Central memory CD8-positive, alpha-beta T cell (primary cell): ENCODE results near the gene NGEF.

Source experiments
- ATAC-seq: fragments of 150-1000 bp; cut with Tn5 transposase; replicated peaks from 2 replicates; pipeline ENCODE4 v1.10.0; 2022; ENCODE audit warnings: mild to moderate bottlenecking, moderate FRiP score, moderate number of reproducible peaks; ENCODE audit not compliant: poor library complexity, severe bottlenecking; ENCODE audit errors: extremely low read depth
- DNase-seq, 2 donors: peaks; one replicate each; pipeline ENCODE4 v3.0.0; 2021; ENCODE audit warnings: low spot score in 2 of 2
- H3K27ac Mint-ChIP-seq: one replicate; pipeline ENCODE4 v1.8.0; 2022; ENCODE audit warnings: low read depth, mild to moderate bottlenecking, moderate library complexity, mixed read lengths
- H3K27me3 Mint-ChIP-seq: one replicate; pipeline ENCODE4 v1.8.0; 2022; ENCODE audit warnings: mixed read lengths
- H3K36me3 Mint-ChIP-seq: one replicate; pipeline ENCODE4 v1.8.0; 2022; ENCODE audit warnings: mild to moderate bottlenecking, moderate library complexity, mixed read lengths; ENCODE audit not compliant: insufficient read depth
- H3K4me1 Mint-ChIP-seq: one replicate; pipeline ENCODE4 v1.8.0; 2022; ENCODE audit warnings: mixed read lengths
- H3K4me3 Mint-ChIP-seq: one replicate; pipeline ENCODE4 v1.8.0; 2022; ENCODE audit warnings: mild to moderate bottlenecking, moderate library complexity, mixed read lengths
- H3K9me3 Mint-ChIP-seq: one replicate; pipeline ENCODE4 v1.8.0; 2022; ENCODE audit warnings: mixed read lengths

NGEF gene

GRCh38 chr2:232888099-232888836 is 124.8 kb downstream of the NGEF start:
- no peak overlapping the region for H3K27ac Mint-ChIP-seq
- DNase-seq = no peak
- H3K27me3 Mint-ChIP-seq = peaks cover 34% of the 10 kb centered on the region
- no peaks in the 10 kb centered on the region for H3K9me3 Mint-ChIP-seq
- H3K4me1 Mint-ChIP-seq = no peaks in the 10 kb centered on the region
- no peak for ATAC-seq
- no peak overlapping the region for H3K4me3 Mint-ChIP-seq
- no peaks in the 10 kb centered on the region for H3K36me3 Mint-ChIP-seq

- no peak for ATAC-seq
- no peak for DNase-seq
- Mint-ChIP-seq H3K27ac (no peak overlapping the region), H3K9me3 (no peaks in the 10 kb centered on the region), H3K36me3 (no peaks in the 10 kb centered on the region), H3K4me3 (no peak overlapping the region), H3K27me3 (peaks cover 25% of the 10 kb centered on the region), H3K4me1 (no peaks in the 10 kb centered on the region)
These were observed 125.7 kb downstream of the NGEF start for GRCh38 chr2:232887171-232887850.

DNA sequence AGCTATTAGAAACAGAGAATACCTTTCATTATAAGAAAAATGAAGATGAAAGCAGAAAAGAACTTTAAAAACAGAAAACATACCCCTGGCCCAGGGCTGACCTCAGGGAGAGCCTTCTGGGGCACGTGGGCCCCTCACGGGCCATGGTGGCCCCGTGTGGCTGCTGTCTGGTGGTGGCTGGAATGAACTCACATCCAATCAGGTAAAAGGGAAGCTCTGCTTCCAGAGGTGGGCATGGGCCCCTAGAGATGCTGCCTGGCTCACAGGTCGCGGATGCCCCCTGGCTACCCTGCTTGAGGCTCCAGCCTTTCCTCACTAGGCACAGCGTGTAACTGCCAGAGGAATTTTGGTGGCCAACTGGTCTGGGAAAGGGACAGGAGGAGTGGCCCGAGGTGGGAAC is 126.4 kb downstream of the NGEF start:
- H3K36me3 Mint-ChIP-seq = no peaks in the 10 kb centered on the region
- no peak overlapping the region for H3K4me3 Mint-ChIP-seq
- peaks cover 18% of the 10 kb centered on the region for H3K27me3 Mint-ChIP-seq
- H3K9me3 Mint-ChIP-seq = no peaks in the 10 kb centered on the region
- H3K27ac Mint-ChIP-seq = no peak overlapping the region
- DNase-seq (no peak), ATAC-seq (no peak)
- no peaks in the 10 kb centered on the region for H3K4me1 Mint-ChIP-seq

DNA sequence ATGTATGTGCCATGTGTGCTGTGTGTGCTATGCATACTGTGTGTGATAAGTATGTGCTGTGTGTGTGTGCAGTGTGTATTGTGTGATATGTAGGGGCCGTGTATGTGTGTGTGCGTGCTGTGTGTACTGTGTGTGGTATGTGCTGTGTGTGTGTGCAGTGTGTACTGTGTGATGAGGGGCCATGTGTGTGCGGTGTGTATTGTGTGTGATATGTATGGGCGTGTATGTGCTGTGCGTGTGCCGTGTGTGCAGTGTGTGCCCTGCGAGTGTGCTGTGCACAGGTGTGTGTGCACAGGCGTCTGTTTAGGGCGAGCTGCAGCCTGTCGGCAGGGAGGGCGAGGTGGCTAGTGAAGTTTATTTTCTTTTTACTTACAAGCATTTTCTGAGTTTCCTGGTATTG is 126.9 kb downstream of the NGEF start:
- Mint-ChIP-seq H3K36me3 (no peaks in the 10 kb centered on the region), H3K27me3 (peaks cover 13% of the 10 kb centered on the region), H3K27ac (no peak overlapping the region), H3K4me3 (no peak overlapping the region), H3K4me1 (no peaks in the 10 kb centered on the region), H3K9me3 (no peaks in the 10 kb centered on the region)
- no peak for DNase-seq
- ATAC-seq = no peak

DNA sequence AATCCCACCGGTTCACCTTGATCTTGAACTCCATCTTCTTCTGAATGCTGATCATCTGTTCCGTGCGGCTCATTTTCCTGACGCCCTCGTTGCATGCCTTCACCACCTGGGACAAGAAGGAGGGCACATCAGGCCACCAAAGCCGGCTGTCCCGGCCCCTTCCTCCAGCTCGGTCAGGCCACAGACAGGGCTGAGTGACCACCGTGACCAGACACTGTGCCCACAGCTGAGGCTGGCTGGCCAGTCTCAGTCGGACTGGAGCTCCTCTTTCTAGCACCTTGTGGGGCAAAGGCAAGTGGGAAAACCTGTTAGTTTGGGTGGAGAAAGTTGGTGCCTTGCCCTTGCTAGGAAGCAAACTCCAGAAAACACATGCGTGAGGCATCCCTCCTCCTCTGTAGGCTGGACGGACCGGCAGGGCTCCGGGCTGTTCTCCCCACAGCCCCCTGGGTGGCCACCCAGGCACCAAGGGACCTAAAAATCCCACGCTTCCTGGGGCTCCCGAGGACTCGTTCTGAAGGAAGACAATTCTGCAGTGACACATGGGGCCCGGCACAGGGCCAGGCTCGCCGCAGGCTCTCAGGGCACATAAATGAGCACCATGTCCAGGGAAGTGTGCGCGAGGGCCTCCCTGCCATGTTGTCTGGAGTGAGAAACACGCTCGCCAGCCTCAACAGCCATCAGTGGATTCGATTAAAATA is 127.6 kb downstream of the NGEF start:
- Mint-ChIP-seq H3K4me1 (no peaks in the 10 kb centered on the region), H3K4me3 (no peak overlapping the region), H3K36me3 (no peaks in the 10 kb centered on the region), H3K27ac (no peak overlapping the region), H3K9me3 (no peaks in the 10 kb centered on the region), H3K27me3 (peaks cover 6% of the 10 kb centered on the region)
- ATAC-seq = no peak
- DNase-seq = no peak

GRCh38 chr2:232884549-232885263 is 128.3 kb downstream of the NGEF start:
- H3K36me3 Mint-ChIP-seq = no peaks in the 10 kb centered on the region
- no peak overlapping the region for H3K27ac Mint-ChIP-seq
- DNase-seq (no peak), ATAC-seq (no peak)
- no peaks in the 10 kb centered on the region for H3K9me3 Mint-ChIP-seq
- H3K27me3 Mint-ChIP-seq = no peaks in the 10 kb centered on the region
- H3K4me3 Mint-ChIP-seq = no peak overlapping the region
- H3K4me1 Mint-ChIP-seq = no peaks in the 10 kb centered on the region

GRCh38 chr2:232884001-232884421 is 129.0 kb downstream of the NGEF start:
- no peak for ATAC-seq
- no peak overlapping the region for H3K4me3 Mint-ChIP-seq
- H3K36me3 Mint-ChIP-seq = no peaks in the 10 kb centered on the region
- no peaks in the 10 kb centered on the region for H3K9me3 Mint-ChIP-seq
- no peaks in the 10 kb centered on the region for H3K27me3 Mint-ChIP-seq
- no peak for DNase-seq
- no peaks in the 10 kb centered on the region for H3K4me1 Mint-ChIP-seq
- H3K27ac Mint-ChIP-seq = no peak overlapping the region

GRCh38 chr2:232883116-232883721 is 129.8 kb downstream of the NGEF start:
- Mint-ChIP-seq H3K27me3 (peaks cover 1% of the 10 kb centered on the region), H3K9me3 (no peaks in the 10 kb centered on the region), H3K4me1 (no peaks in the 10 kb centered on the region), H3K27ac (no peak overlapping the region), H3K4me3 (no peak overlapping the region), H3K36me3 (no peaks in the 10 kb centered on the region)
- ATAC-seq (no peak), DNase-seq (no peak)

DNA sequence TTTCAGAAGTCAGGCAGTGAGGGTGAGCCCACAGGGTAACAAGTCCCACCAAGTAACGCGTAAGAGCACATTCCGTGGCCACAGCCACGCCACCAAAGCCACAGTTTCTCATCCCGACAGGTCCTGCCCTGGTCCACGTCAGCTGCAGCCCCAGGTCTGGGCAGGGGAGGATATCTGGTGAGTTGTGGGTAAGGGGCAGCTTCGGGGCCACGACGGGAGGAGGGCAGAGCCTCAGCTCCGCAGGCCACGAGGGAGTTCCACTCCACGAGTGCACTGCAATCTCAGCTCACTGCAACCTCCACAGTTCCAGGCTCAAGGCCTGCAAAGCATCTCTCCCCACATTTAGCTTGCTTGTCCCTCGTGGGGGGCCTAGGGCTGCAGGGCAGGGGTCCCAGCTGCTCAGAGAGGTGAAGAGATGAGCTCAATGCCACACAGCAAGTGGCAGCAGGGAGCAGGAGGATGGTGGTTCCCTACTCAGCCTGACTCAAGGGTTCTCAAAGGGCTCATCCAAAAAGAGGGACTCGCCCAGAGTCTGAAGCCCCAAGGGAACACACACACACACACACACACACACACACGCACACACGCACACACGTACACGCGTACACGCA is 130.4 kb downstream of the NGEF start:
- Mint-ChIP-seq H3K36me3 (peaks cover 1% of the 10 kb centered on the region), H3K4me3 (no peak overlapping the region), H3K27ac (no peak overlapping the region), H3K4me1 (no peaks in the 10 kb centered on the region), H3K27me3 (peaks cover 7% of the 10 kb centered on the region), H3K9me3 (no peaks in the 10 kb centered on the region)
- DNase-seq (no peak), ATAC-seq (no peak)

DNA sequence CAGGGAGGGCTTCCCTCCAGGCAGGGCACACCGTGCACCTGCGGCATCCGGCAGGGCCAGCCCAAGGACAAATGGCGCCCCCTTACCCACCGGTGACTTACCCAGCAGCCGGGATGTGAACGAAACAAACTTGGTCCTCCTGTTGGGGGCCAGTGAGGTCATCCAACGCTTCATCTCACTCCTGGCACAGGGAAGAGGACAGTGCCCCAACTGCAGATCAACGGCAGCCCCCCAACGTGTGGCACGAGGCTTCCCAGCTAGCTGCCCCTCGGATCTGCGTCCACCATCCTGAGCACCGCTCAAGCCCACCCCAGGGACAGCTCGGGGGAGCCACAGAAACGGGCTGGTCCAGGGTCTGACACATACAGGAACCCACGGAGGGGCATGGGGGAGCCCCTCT is 131.0 kb downstream of the NGEF start:
- H3K36me3 Mint-ChIP-seq = peaks cover 1% of the 10 kb centered on the region
- ATAC-seq = no peak
- H3K9me3 Mint-ChIP-seq = no peaks in the 10 kb centered on the region
- H3K4me1 Mint-ChIP-seq = no peaks in the 10 kb centered on the region
- H3K27ac Mint-ChIP-seq = no peak overlapping the region
- no peak overlapping the region for H3K4me3 Mint-ChIP-seq
- DNase-seq = no peak
- H3K27me3 Mint-ChIP-seq = peaks cover 11% of the 10 kb centered on the region

DNA sequence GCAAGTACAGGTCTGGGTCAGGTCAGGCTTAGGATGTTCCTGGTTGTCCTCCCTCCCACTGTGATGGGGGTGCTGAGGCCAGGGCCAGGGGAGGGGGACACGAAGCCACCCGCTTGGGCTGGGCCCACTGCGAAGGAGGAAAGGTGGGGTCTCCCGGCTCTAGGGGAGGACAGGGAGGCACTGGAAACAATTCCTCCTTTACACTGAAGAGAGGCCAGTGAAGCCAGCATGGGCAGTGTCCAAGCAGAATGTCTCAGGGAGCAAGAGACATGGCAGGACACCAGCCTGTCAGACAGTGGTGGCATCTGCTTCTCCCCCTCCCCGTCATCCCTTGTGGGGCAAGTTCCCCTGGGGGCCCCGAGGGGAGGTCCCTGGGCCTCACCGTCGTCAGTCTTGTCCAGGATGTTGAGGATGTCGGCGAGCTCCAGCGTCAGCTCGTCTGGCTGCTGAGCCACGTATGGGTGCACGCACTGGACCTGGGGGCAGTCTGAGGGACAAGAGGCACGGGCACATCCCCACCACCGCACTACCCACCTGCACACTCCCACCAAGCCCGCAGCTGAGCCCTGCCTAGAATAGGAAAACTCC is 132.2 kb downstream of the NGEF start:
- Mint-ChIP-seq H3K4me3 (no peak overlapping the region), H3K27ac (no peak overlapping the region), H3K27me3 (peaks cover 11% of the 10 kb centered on the region), H3K36me3 (peaks cover 1% of the 10 kb centered on the region), H3K9me3 (no peaks in the 10 kb centered on the region), H3K4me1 (no peaks in the 10 kb centered on the region)
- ATAC-seq (no peak), DNase-seq (no peak)
